Aorta (tissue), 5 donors: ENCODE data around the gene ACTL9. TPM values are rescaled to one million over a fixed set of nuclear protein-coding genes. Genes with fewer than 3 reads are reported as not detected.
"Not testable (repeated sequence)": the region's sequence is repeated elsewhere in the genome, so short reads cannot be mapped to it uniquely, and the experiment has no call there.

Experiments
- ATAC-seq: fragments of 200-7000 bp; cut with Tn5 transposase; one replicate; pipeline ENCODE4 v1.9.1; 2022; ENCODE audit warnings: moderate library complexity; ENCODE audit not compliant: low FRiP score
- DNase-seq, 2 donors: peaks; one replicate each; pipeline ENCODE4 v3.0.0-alpha.2; 2020
- H3K27ac ChIP-seq, 2 donors: one replicate each; pipeline ENCODE4 v1.5.1; 2013; ENCODE audit warnings: low read length in 2 of 2, mild to moderate bottlenecking in 2 of 2, moderate library complexity in 2 of 2, control low read depth in 1 of 2, inconsistent platforms in 1 of 2, low read depth in 1 of 2
- H3K27me3 ChIP-seq, 2 donors: one replicate each; pipeline ENCODE4 v1.6.1; 2013; ENCODE audit warnings: control low read depth in 1 of 2, low read length in 1 of 2, mild to moderate bottlenecking in 1 of 2, moderate library complexity in 1 of 2; ENCODE audit not compliant: insufficient read depth in 2 of 2, control insufficient read depth in 1 of 2
- H3K36me3 ChIP-seq, 2 donors: one replicate each; pipeline ENCODE4 v1.6.1; 2013; ENCODE audit warnings: control low read depth in 1 of 2, low read length in 1 of 2, mild to moderate bottlenecking in 1 of 2; ENCODE audit not compliant: insufficient read depth in 2 of 2, control insufficient read depth in 1 of 2
- H3K4me1 ChIP-seq, 2 donors: one replicate each; pipeline ENCODE4 v1.6.1; 2013; ENCODE audit warnings: low read length in 2 of 2, control low read depth in 1 of 2, mild to moderate bottlenecking in 1 of 2, moderate library complexity in 1 of 2; ENCODE audit not compliant: insufficient read depth in 2 of 2, control insufficient read depth in 1 of 2
- H3K4me3 ChIP-seq, 2 donors: one replicate each; pipeline ENCODE4 v1.5.1; 2013; ENCODE audit warnings: low read length in 2 of 2, control low read depth in 1 of 2, mild to moderate bottlenecking in 1 of 2
- H3K9me3 ChIP-seq: one replicate; pipeline ENCODE4 v1.6.1; 2013; ENCODE audit warnings: mild to moderate bottlenecking, low read length; ENCODE audit not compliant: control insufficient read depth
- WGBS, 2 donors: extraction: QIAGEN DNeasy Blood & Tissue Kit; methylation state at CpG; one replicate each; pipeline ENCODE4 v1.1.7; 2013; 5-methylcytosine and 5-hydroxymethylcytosine counted together
- intact Hi-C, 2 donors: fragments of 100-400 bp; cut with DNase I; formaldehyde crosslinking; loops; one replicate each; pipeline versions ENCODE4 v1.14.2 to v1.15.0; 2022
- long read RNA-seq, 2 donors: library from polyadenylated mRNA; unstranded; transcript quantifications; one replicate each; pipeline ENCODE4 v2.0.0, GENCODE V29; 2020 to 2021
- polyA plus RNA-seq, 2 donors: library from polyadenylated mRNA; stranded (reverse); fragments of 200-250 nt; gene quantifications; one replicate each; pipeline ENCODE4 v1.2.3, GENCODE V29; 2013
- total RNA-seq, 2 donors: library from RNA; stranded (reverse); fragmentation: NEBNext Ultra II Directional; extraction: Animal tissue kit (Norgen Biotek cat#: 25700); gene quantifications; one replicate each; pipeline ENCODE4 v1.2.1, GENCODE V29; 2021
- donor health status: healthy with polysubstance abuse.
- donor health status: Bipolar disorder and iron deficiency.
- donor health status: DM: no; HTN: no; CAD: no.
- donor health status: DM: no; HTN: no; CAD: no.
- donor health status: DM: yes; HTN: yes; CAD: no.

Gene ACTL9, protein sequence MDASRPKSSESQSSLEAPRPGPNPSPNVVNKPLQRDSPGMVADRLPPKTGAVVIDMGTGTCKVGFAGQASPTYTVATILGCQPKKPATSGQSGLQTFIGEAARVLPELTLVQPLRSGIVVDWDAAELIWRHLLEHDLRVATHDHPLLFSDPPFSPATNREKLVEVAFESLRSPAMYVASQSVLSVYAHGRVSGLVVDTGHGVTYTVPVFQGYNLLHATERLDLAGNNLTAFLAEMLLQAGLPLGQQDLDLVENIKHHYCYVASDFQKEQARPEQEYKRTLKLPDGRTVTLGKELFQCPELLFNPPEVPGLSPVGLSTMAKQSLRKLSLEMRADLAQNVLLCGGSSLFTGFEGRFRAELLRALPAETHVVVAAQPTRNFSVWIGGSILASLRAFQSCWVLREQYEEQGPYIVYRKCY
- total RNA-seq (not detected), polyA plus RNA-seq (not detected)
- long read RNA-seq, donor 1 = 0 reads
- long read RNA-seq, donor 2 = 0 reads

DNA sequence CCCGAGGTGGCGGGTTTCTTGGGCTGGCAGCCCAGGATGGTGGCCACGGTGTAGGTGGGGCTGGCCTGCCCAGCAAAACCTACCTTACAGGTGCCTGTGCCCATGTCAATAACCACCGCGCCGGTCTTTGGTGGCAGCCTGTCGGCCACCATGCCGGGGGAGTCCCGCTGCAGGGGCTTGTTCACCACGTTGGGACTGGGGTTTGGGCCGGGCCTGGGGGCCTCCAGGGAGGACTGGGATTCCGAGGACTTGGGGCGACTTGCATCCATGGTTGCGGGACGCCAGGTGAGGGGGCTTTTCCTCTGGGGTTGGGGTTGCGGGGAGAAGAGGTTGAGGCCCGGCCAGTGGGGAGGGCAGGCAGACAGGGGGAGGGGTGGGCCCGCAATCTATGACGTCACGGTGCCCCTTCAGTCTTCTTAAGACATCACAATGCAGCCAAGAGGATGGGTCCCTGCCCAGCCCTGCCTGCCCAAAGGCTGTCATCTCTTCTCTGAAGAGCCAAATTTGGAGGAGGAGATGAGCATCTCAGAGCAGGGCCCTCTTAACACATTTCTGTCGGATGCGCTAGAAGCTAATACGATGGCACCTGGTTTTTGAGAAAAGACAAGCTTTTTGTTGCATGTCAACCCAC, at the start of gene ACTL9:
ACTL9 (minus strand) TSS at position 363 of the 631 bp plus-strand sequence; CDS start at position 269, 94 bp downstream.
- Histone ChIP-seq H3K4me1 (no peaks in the 10 kb centered on the region), H3K9me3 (no peaks in the 10 kb centered on the region), H3K27ac (no peak within 1 kb of the TSS), H3K36me3 (no peaks in the 10 kb centered on the region), H3K27me3 (peaks cover 0 to 1% of the 10 kb centered on the region in 2 donors), H3K4me3 (no peak within 1 kb of the TSS)
- ATAC-seq (no peak), DNase-seq (no peak)
- WGBS, 2 donors = 55 to 63% methylated on average over 23 of the region's 23 CpGs
- intact Hi-C loops = no loop called here

DNA sequence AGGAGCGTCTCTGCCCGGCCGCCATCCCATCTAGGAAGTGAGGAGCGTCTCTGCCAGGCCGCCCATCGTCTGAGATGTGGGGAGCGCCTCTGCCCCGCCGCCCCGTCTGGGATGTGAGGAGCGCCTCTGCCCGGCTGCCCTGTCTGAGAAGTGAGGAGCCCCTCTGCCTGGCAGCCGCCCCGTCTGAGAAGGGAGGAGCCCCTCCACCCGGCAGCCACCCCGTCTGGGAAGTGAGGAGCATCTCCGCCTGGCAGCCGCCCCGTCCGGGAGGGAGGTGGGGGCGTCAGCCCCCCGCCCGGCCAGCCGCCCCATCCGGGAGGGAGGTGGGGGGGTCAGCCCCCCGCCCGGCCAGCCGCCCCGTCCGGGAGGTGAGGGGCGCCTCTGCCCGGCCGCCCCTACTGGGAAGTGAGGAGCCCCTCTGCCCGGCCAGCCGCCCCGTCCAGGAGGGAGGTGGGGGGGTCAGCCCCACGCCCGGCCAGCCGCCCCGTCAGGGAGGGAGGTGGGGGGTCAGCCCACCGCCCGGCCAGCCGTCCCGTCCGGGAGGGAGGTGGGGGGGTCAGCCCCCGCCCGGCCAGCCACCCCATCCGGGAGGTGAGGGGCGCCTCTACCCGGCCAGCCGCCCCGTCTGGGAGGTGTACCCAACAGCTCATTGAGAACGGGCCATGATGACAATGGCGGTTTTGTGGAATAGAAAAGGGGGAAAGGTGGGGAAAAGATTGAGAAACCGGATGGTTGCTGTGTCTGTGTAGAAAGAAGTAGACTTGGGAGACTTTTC, 40.9 kb upstream of the ACTL9 start:
- ATAC-seq, H3K4me3 ChIP-seq, H3K27me3 ChIP-seq, H3K4me1 ChIP-seq, intact Hi-C loops, DNase-seq, H3K27ac ChIP-seq, H3K36me3 ChIP-seq, H3K9me3 ChIP-seq: not testable (repeated sequence)
- WGBS, 2 donors = 91 to 93% methylated on average over 22 to 47 of the region's 55 CpGs

DNA sequence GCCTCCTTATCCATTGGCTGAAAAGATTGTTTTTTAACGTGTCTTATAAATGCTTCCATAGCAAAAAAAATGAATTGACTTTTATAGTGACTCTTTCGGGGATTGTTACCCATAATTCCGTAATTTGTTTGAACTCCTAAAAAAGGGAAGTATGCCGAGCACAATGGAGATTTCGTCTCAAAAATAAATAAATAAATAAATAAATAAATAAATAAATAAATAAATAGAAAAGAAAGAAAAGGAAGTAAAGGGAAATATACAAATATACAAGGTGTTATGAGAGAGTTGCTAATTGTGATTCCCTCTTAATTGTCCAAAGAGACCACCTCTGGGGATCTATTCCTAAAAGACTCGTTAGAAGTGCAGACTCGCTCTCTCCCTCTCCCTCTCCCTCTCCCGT, 39.8 kb upstream of the ACTL9 start:
- intact Hi-C loops = no loop called here
- Histone ChIP-seq H3K27me3 (peaks cover 0 to 2% of the 10 kb centered on the region in 2 donors), H3K36me3 (no peaks in the 10 kb centered on the region), H3K27ac (no peak overlapping the region), H3K4me3 (no peak overlapping the region), H3K4me1 (no peaks in the 10 kb centered on the region), H3K9me3 (no peaks in the 10 kb centered on the region)
- DNase-seq = no peak
- no peak for ATAC-seq
- WGBS, 2 donors = 82 to 92% methylated on average over 8 of the region's 8 CpGs

DNA sequence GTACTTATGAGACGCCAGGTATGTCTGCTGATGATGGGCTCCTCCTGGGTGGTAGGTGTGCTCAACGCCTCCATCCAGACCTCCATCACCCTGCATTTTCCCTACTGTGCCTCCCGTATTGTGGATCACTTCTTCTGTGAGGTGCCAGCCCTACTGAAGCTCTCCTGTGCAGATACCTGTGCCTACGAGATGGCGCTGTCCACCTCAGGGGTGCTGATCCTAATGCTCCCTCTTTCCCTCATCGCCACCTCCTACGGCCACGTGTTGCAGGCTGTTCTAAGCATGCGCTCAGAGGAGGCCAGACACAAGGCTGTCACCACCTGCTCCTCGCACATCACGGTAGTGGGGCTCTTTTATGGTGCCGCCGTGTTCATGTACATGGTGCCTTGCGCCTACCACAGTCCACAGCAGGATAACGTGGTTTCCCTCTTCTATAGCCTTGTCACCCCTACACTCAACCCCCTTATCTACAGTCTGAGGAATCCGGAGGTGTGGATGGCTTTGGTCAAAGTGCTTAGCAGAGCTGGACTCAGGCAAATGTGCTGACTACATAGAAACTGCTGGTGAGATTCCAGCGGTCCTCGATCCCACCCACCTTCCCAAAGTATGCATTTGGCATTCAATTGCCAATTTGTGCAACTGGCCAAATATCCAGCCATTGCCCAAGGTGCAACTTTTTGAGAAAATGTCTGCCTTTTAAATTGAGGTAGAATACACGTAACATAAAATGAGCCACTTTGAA, 33.0 kb upstream of the ACTL9 start:
- whole genome bisulfite sequencing, 2 donors = 59 to 60% methylated on average over 19 of the region's 19 CpGs
- Histone ChIP-seq H3K27me3 (no peaks in the 10 kb centered on the region), H3K27ac (no peak overlapping the region), H3K36me3 (no peaks in the 10 kb centered on the region), H3K4me1 (no peaks in the 10 kb centered on the region), H3K9me3 (no peaks in the 10 kb centered on the region), H3K4me3 (no peak overlapping the region)
- no peak for ATAC-seq
- no peak for DNase-seq
- intact Hi-C loops = no loop called here

DNA sequence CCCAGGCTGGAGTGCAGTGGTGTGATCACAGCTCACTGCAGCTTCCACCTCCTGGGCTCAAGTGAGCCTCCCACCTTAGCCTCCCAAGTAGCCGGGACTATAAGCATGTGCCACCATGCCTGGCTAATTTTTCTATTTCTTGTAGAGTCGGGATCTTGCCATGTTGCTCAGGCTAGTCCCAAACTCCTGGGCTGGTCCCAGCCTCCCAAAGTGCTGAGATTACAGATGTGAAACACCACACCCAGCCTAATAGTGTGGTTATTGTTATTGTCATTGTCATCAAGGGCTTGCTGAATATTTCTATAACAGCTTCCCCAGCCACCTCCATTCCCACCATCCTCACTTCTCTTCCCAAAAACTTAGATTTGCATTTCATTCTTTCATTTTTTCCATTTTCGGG, 25.7 kb upstream of the ACTL9 start:
- Histone ChIP-seq H3K4me3 (no peak overlapping the region), H3K36me3 (no peaks in the 10 kb centered on the region), H3K27me3 (no peaks in the 10 kb centered on the region), H3K27ac (no peak overlapping the region), H3K4me1 (no peaks in the 10 kb centered on the region), H3K9me3 (no peaks in the 10 kb centered on the region)
- intact Hi-C loops = no loop called here
- ATAC-seq (no peak), DNase-seq (no peak)
- 60% methylated on average over 3 of the region's 3 CpGs for WGBS, 2 donors

DNA sequence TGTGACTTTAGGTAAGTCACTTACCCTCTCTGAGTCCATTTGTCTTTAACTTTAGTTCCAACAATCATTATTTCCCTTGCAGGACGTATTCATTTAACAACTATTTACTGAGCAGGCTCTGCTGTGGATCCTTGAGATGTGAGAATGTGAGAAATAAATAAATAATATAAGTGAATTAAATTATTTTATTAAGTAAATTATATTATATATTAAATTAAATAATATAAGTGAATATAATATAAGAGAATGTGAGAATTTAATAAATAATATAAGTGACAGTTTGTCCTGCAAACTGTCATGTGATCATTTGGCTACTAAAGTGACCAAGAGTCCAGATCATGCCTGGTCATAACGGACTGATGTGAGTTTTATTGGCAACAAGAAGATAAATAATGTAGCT, 23.4 kb upstream of the ACTL9 start:
- no peaks in the 10 kb centered on the region for H3K9me3 ChIP-seq
- DNase-seq (no peak), ATAC-seq (no peak)
- no peaks in the 10 kb centered on the region for H3K27me3 ChIP-seq
- intact Hi-C loops = no loop called here
- WGBS, 2 donors = 43 to 51% methylated on average over 2 of the region's 2 CpGs
- no peaks in the 10 kb centered on the region for H3K4me1 ChIP-seq
- no peak overlapping the region for H3K27ac ChIP-seq
- H3K36me3 ChIP-seq = no peaks in the 10 kb centered on the region
- no peak overlapping the region for H3K4me3 ChIP-seq

DNA sequence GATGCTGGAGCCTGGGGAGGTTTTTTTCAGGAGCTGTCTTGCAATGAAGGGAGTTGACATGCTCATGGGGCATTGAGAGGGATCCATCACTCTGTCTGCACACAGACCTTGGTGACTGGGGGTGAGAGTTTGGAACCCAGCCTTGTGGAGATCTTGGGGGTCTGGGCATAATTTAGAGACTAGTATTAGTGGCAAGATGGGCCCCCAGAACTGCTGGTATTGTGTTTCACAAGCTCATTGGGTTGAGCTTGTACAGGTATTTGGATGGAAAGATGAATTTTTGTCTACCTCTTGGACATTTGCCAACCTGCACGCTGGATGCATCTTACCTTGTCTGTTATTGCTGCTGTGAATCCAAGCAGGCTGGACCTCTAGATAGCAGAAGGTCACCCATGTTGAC, 22.7 kb upstream of the ACTL9 start, which contains the start of gene OR2Z1:
OR2Z1 (plus strand) TSS at position 301 of the 400 bp plus-strand sequence. CDS start 9,395 bp downstream, outside the sequence.
- intact Hi-C loops = no loop called here
- no peaks in the 10 kb centered on the region for H3K27me3 ChIP-seq
- 63 to 71% methylated on average over 1 of the region's 1 CpG for WGBS, 2 donors
- no peaks in the 10 kb centered on the region for H3K36me3 ChIP-seq
- H3K27ac ChIP-seq = no peak within 1 kb of the TSS
- H3K4me1 ChIP-seq = no peaks in the 10 kb centered on the region
- DNase-seq (no peak), ATAC-seq (no peak)
- no peaks in the 10 kb centered on the region for H3K9me3 ChIP-seq
- no peak within 1 kb of the TSS for H3K4me3 ChIP-seq

DNA sequence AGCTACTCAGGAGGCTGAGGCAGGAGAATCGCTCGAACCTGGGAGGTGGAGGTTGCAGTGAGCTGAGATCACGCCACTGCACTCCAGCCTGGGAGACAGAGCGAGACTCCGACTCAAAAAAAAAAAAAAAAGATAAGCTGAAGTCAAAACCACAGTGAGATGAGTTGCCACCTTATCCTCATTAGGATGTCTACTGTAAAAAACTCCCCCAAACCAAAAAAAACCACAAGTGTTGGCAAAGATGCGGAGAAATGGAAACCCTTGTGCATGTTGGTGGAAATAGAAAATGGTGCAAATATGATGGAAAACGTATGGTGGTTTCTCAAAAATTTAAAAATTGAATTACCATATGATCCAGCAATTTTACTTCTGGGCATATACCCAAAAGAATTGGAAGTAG, 11.7 kb upstream of the ACTL9 start:
- ATAC-seq, H3K36me3 ChIP-seq, H3K4me1 ChIP-seq, H3K27me3 ChIP-seq, H3K4me3 ChIP-seq, intact Hi-C loops, DNase-seq, H3K27ac ChIP-seq, H3K9me3 ChIP-seq: not testable (repeated sequence)
- WGBS, 2 donors = 84 to 88% methylated on average over 7 of the region's 7 CpGs
